ENCODE results near the gene NRL. TPM values are rescaled to one million over a fixed set of nuclear protein-coding genes. Genes with fewer than 3 reads are reported as not detected.
A peak's percentile ranks its signal among the peaks of the same experiment; 100 is the strongest.

Gene NRL
- total and polyA plus RNA-seq, 9 of the 15 experiments (the other 6 are each of a cell fraction or from before 2014, with no cell fraction given) = 0.07 to 2.7 (median 1.4) TPM; not detected in 1

- TF ChIP-seq, protein P1, sequence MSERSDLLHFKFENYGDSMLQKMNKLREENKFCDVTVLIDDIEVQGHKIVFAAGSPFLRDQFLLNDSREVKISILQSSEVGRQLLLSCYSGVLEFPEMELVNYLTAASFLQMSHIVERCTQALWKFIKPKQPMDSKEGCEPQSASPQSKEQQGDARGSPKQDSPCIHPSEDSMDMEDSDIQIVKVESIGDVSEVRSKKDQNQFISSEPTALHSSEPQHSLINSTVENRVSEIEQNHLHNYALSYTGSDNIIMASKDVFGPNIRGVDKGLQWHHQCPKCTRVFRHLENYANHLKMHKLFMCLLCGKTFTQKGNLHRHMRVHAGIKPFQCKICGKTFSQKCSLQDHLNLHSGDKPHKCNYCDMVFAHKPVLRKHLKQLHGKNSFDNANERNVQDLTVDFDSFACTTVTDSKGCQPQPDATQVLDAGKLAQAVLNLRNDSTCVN (CRISPR knock-in tag; IDR thresholded peaks at IDR 0.05) = no peak
- no peak for TF ChIP-seq ZNF24 (IDR thresholded peaks at IDR 0.05)
- TF ChIP-seq SREBF2 (CRISPR knock-in tag; IDR thresholded peaks at IDR 0.05) = no peak
Measured at GRCh38 chr14:24068711-24069410, 45.9 kb downstream of the NRL start (continued).

DNA sequence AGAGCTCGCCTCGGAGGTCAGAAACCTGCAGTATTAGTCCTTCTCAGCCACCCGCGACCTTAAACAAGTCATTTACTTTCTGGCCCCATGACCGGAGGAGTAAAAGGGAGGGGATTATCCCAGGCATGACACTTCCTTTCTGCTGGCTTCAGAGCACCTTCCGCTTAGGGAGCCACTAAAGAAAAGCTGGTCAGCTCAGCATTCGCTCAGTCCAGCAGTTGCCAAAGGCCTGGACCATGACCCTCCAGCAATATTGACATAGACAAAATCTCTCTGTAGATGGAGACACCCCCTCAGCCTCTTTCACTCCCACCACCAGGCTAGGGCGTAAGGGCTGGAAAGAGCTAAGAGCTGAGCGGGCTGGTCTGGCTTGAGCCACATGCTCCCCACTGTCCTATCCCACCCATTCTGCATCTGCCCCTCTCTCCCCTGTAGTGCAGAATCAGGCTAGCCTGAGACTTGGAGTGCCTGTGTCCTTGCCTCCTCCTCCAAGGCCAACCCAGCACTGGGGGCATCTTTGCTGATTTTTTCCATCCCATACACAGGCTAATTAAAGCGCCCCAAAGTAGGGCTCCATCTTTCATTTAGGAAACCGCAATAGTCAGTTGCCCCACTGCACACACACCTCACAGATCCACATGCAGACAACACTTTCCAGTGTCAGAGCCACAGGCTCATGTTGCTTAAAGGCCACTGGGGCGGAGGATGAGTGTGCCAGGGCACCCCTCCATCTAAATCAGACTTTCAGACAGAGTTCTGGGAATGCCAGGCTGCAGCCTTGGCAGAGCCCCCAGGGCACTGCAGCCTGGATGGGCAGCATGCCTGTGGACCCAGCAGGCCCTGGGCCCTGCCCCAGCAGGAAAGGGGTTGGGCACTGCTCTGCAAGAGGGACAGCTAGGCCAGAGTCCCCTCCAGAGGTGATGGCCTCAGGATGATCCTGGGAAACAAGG is 47.3 kb downstream of the NRL start:
- in situ Hi-C loops (cut with MboI) = no loop called here
- ATAC-seq = peak; percentile 24; the same call in 2 of the 3 replicates
- Histone ChIP-seq H3K9ac (ENCODE audit: insufficient read depth in 1 of 2, low read depth in 2 of 2, low read length in 2 of 2) (no peak overlapping the region), H3K4me3 (no peak overlapping the region), H3K9me1 (ENCODE audit: control insufficient read depth, insufficient read depth, low read length) (no peaks in the 10 kb centered on the region), H2AFZ (ENCODE audit: low read depth, low read length) (no peak overlapping the region), H3K9me3 (replicated peaks; ENCODE audit: control insufficient read depth, insufficient read depth, low read depth, low read length) (no peaks in the 10 kb centered on the region), H3K4me2 (ENCODE audit: insufficient read depth, low read length) (no peak overlapping the region), H3K27me3 (ENCODE audit: control insufficient read depth in 2 of 2, insufficient read depth in 2 of 2, low read length in 2 of 2) (peaks cover 0 to 45% of the 10 kb centered on the region in 2 experiments; a peak in 3 of 5 replicates), H3K27ac (ENCODE audit: extremely low read depth, low read depth, low read length) (no peak overlapping the region), H3K36me3 (ENCODE audit: control insufficient read depth, insufficient read depth, low read length) (no peaks in the 10 kb centered on the region), H3K79me2 (ENCODE audit: control insufficient read depth, insufficient read depth, low read length) (no peaks in the 10 kb centered on the region), H3K4me1 (replicated peaks in 1 of 2; ENCODE audit: control insufficient read depth in 2 of 2, insufficient read depth in 2 of 2, low read length in 2 of 2) (no peaks in the 10 kb centered on the region; a peak in 1 of 5 replicates), H4K20me1 (replicated peaks; ENCODE audit: control insufficient read depth, insufficient read depth, low read length) (no peaks in the 10 kb centered on the region)
- ChIA-PET CTCF (ENCODE audit: low intra/inter-chr PET ratio) (no interaction called here), POLR2A (interaction anchor here (0.5 to 0.9 kb wide), 2 partner anchors 26 to 145 kb away, joined by 3 to 7 read pairs; partner anchors contain the start of gene PCK2)
- no TSS peak for BruUV-seq (replicated peaks)
- WGBS (ENCODE audit: insufficient coverage, low coverage, missing lambda C conversion rate) = 9% methylated on average over 10 of the region's 12 CpGs
- no peak for DNase-seq (ENCODE audit: extremely low read depth in 1 of 4, low spot score in 3 of 4)
- intact Hi-C loops (cut with micrococcal nuclease) = no loop called here
- no peak for FAIRE-seq
- TF ChIP-seq ZNF586 (CRISPR knock-in tag; conservative IDR thresholded peaks at IDR 0.05) (no peak), NONO (IDR thresholded peaks at IDR 0.05; ENCODE audit: low read depth in 2 of 2, low read length in 1 of 2) (no peak), ZNF134 (CRISPR knock-in tag; conservative IDR thresholded peaks at IDR 0.05) (no peak), RBFOX2 (IDR thresholded peaks at IDR 0.05; ENCODE audit: low read depth, low read length) (no peak)
- TF ChIP-seq, protein P2, sequence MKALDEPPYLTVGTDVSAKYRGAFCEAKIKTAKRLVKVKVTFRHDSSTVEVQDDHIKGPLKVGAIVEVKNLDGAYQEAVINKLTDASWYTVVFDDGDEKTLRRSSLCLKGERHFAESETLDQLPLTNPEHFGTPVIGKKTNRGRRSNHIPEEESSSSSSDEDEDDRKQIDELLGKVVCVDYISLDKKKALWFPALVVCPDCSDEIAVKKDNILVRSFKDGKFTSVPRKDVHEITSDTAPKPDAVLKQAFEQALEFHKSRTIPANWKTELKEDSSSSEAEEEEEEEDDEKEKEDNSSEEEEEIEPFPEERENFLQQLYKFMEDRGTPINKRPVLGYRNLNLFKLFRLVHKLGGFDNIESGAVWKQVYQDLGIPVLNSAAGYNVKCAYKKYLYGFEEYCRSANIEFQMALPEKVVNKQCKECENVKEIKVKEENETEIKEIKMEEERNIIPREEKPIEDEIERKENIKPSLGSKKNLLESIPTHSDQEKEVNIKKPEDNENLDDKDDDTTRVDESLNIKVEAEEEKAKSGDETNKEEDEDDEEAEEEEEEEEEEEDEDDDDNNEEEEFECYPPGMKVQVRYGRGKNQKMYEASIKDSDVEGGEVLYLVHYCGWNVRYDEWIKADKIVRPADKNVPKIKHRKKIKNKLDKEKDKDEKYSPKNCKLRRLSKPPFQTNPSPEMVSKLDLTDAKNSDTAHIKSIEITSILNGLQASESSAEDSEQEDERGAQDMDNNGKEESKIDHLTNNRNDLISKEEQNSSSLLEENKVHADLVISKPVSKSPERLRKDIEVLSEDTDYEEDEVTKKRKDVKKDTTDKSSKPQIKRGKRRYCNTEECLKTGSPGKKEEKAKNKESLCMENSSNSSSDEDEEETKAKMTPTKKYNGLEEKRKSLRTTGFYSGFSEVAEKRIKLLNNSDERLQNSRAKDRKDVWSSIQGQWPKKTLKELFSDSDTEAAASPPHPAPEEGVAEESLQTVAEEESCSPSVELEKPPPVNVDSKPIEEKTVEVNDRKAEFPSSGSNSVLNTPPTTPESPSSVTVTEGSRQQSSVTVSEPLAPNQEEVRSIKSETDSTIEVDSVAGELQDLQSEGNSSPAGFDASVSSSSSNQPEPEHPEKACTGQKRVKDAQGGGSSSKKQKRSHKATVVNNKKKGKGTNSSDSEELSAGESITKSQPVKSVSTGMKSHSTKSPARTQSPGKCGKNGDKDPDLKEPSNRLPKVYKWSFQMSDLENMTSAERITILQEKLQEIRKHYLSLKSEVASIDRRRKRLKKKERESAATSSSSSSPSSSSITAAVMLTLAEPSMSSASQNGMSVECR (CRISPR knock-in tag; IDR thresholded peaks at IDR 0.05) = no peak
